ENCODE results near the gene TTLL11. TPM values are rescaled to one million over a fixed set of nuclear protein-coding genes. Genes with fewer than 3 reads are reported as not detected.

Gene TTLL11
- total and polyA plus RNA-seq, 9 donors, result 14.2 to 29.3 (median 20.1) TPM

GRCh38 chr9:121785673-121786542, 307.2 kb downstream of the TTLL11 start:
- Histone ChIP-seq H3K27ac (ENCODE audit: low read length) (no peak overlapping the region), H3K4me3 (ENCODE audit: low read length) (no peak overlapping the region), H3K36me3 (ENCODE audit: control insufficient read depth, insufficient read depth, low read length) (peaks cover 43% of the 10 kb centered on the region), H3K9me3 (replicated peaks; ENCODE audit: control insufficient read depth, low read depth, low read length) (no peaks in the 10 kb centered on the region), H3K4me1 (ENCODE audit: control insufficient read depth, insufficient read depth, low read length) (peaks cover 29% of the 10 kb centered on the region), H3K27me3 (ENCODE audit: control insufficient read depth, insufficient read depth, low read length) (no peaks in the 10 kb centered on the region)
- WGBS (ENCODE audit: insufficient coverage), result 83% methylated on average over 10 of the region's 11 CpGs
- DNase-seq, result peak; percentile 1

- 43% methylated on average over 10 of the region's 17 CpGs for WGBS (ENCODE audit: insufficient coverage)
- H3K27ac ChIP-seq (ENCODE audit: low read length), result peak overlapping the region; percentile 35
Observed at GRCh38 chr9:121784731-121785411, 308.2 kb downstream of the TTLL11 start.

GRCh38 chr9:121783521-121784507, 309.3 kb downstream of the TTLL11 start:
- Histone ChIP-seq H3K36me3 (ENCODE audit: control insufficient read depth, insufficient read depth, low read length) (peaks cover 56% of the 10 kb centered on the region), H3K27me3 (ENCODE audit: control insufficient read depth, insufficient read depth, low read length) (no peaks in the 10 kb centered on the region), H3K4me3 (ENCODE audit: low read length) (no peak overlapping the region), H3K4me1 (ENCODE audit: control insufficient read depth, insufficient read depth, low read length) (peaks cover 31% of the 10 kb centered on the region), H3K27ac (ENCODE audit: low read length) (no peak overlapping the region), H3K9me3 (replicated peaks; ENCODE audit: control insufficient read depth, low read depth, low read length) (no peaks in the 10 kb centered on the region)
- peak; percentile 89 for DNase-seq
- WGBS (ENCODE audit: insufficient coverage), result 37% methylated on average over 15 of the region's 26 CpGs

More at GRCh38 chr9:121784731-121785411, 308.2 kb downstream of the TTLL11 start:
- peak; percentile 48 for DNase-seq
- H3K4me3 ChIP-seq (ENCODE audit: low read length), result no peak overlapping the region
- peaks cover 52% of the 10 kb centered on the region for H3K36me3 ChIP-seq (ENCODE audit: control insufficient read depth, insufficient read depth, low read length)
- H3K4me1 ChIP-seq (ENCODE audit: control insufficient read depth, insufficient read depth, low read length), result peaks cover 29% of the 10 kb centered on the region
- no peaks in the 10 kb centered on the region for H3K27me3 ChIP-seq (ENCODE audit: control insufficient read depth, insufficient read depth, low read length)
- H3K9me3 ChIP-seq (replicated peaks; ENCODE audit: control insufficient read depth, low read depth, low read length), result no peaks in the 10 kb centered on the region

GRCh38 chr9:121783111-121783510, 310.0 kb downstream of the TTLL11 start:
- DNase-seq, result no peak
- Histone ChIP-seq H3K4me1 (ENCODE audit: control insufficient read depth, insufficient read depth, low read length) (peaks cover 31% of the 10 kb centered on the region), H3K27me3 (ENCODE audit: control insufficient read depth, insufficient read depth, low read length) (no peaks in the 10 kb centered on the region), H3K27ac (ENCODE audit: low read length) (no peak overlapping the region), H3K9me3 (replicated peaks; ENCODE audit: control insufficient read depth, low read depth, low read length) (peaks cover 5% of the 10 kb centered on the region), H3K36me3 (ENCODE audit: control insufficient read depth, insufficient read depth, low read length) (peaks cover 60% of the 10 kb centered on the region), H3K4me3 (ENCODE audit: low read length) (no peak overlapping the region)
- no CpG with 5 or more reads among the region's 2 CpGs for WGBS (ENCODE audit: insufficient coverage)

GRCh38 chr9:121782514-121783110, 310.5 kb downstream of the TTLL11 start:
- DNase-seq, result peak; percentile 1
- Histone ChIP-seq H3K9me3 (replicated peaks; ENCODE audit: control insufficient read depth, low read depth, low read length) (peaks cover 7% of the 10 kb centered on the region), H3K27me3 (ENCODE audit: control insufficient read depth, insufficient read depth, low read length) (no peaks in the 10 kb centered on the region), H3K36me3 (ENCODE audit: control insufficient read depth, insufficient read depth, low read length) (peaks cover 63% of the 10 kb centered on the region), H3K27ac (ENCODE audit: low read length) (no peak overlapping the region), H3K4me1 (ENCODE audit: control insufficient read depth, insufficient read depth, low read length) (peaks cover 31% of the 10 kb centered on the region), H3K4me3 (ENCODE audit: low read length) (no peak overlapping the region)
- WGBS (ENCODE audit: insufficient coverage), result 89% methylated on average over 14 of the region's 17 CpGs

- Histone ChIP-seq H3K4me1 (ENCODE audit: control insufficient read depth, insufficient read depth, low read length) (peaks cover 34% of the 10 kb centered on the region), H3K9me3 (replicated peaks; ENCODE audit: control insufficient read depth, low read depth, low read length) (peaks cover 10% of the 10 kb centered on the region), H3K4me3 (ENCODE audit: low read length) (no peak overlapping the region), H3K27me3 (ENCODE audit: control insufficient read depth, insufficient read depth, low read length) (no peaks in the 10 kb centered on the region), H3K27ac (ENCODE audit: low read length) (no peak overlapping the region), H3K36me3 (ENCODE audit: control insufficient read depth, insufficient read depth, low read length) (peaks cover 67% of the 10 kb centered on the region)
- 91% methylated on average over 12 of the region's 17 CpGs for WGBS (ENCODE audit: insufficient coverage)
- no peak for DNase-seq
Observed at GRCh38 chr9:121781701-121782464, 311.2 kb downstream of the TTLL11 start.

- H3K36me3 ChIP-seq (ENCODE audit: control insufficient read depth, insufficient read depth, low read length), result peaks cover 75% of the 10 kb centered on the region
- no peak overlapping the region for H3K27ac ChIP-seq (ENCODE audit: low read length)
- H3K4me1 ChIP-seq (ENCODE audit: control insufficient read depth, insufficient read depth, low read length), result peaks cover 35% of the 10 kb centered on the region
- DNase-seq, result peak; percentile 1
- no peak overlapping the region for H3K4me3 ChIP-seq (ENCODE audit: low read length)
- WGBS (ENCODE audit: insufficient coverage), result 90% methylated on average over 2 of the region's 8 CpGs
- H3K9me3 ChIP-seq (replicated peaks; ENCODE audit: control insufficient read depth, low read depth, low read length), result peaks cover 10% of the 10 kb centered on the region
- no peaks in the 10 kb centered on the region for H3K27me3 ChIP-seq (ENCODE audit: control insufficient read depth, insufficient read depth, low read length)
Observed at GRCh38 chr9:121781145-121781548, 312.0 kb downstream of the TTLL11 start.

GRCh38 chr9:121780177-121781040, 312.7 kb downstream of the TTLL11 start:
- peak; percentile 8 for DNase-seq
- peaks cover 10% of the 10 kb centered on the region for H3K9me3 ChIP-seq (replicated peaks; ENCODE audit: control insufficient read depth, low read depth, low read length)
- H3K27me3 ChIP-seq (ENCODE audit: control insufficient read depth, insufficient read depth, low read length), result no peaks in the 10 kb centered on the region
- H3K4me1 ChIP-seq (ENCODE audit: control insufficient read depth, insufficient read depth, low read length), result peaks cover 35% of the 10 kb centered on the region
- WGBS (ENCODE audit: insufficient coverage), result 75% methylated on average over 9 of the region's 17 CpGs
- H3K4me3 ChIP-seq (ENCODE audit: low read length), result no peak overlapping the region
- H3K36me3 ChIP-seq (ENCODE audit: control insufficient read depth, insufficient read depth, low read length), result peaks cover 77% of the 10 kb centered on the region
- peak overlapping the region; percentile 71 for H3K27ac ChIP-seq (ENCODE audit: low read length)
